GM23248 (cell line): ENCODE measurements around the gene SLC51B. TPM values are rescaled to one million over a fixed set of nuclear protein-coding genes. Genes with fewer than 3 reads are reported as not detected.

Experiments used
- DNase-seq: peaks from one replicate; pipeline ENCODE4 v3.0.0-alpha.2; 2015
- H2AFZ ChIP-seq: fragments of 200-600 bp; sonication (generic); 2 replicates; pipeline ENCODE4 v1.6.1; 2016; ENCODE audit warnings: antibody characterized with exemption
- H3F3A ChIP-seq: fragments of 200-600 bp; sonication (generic); 2 replicates; pipeline ENCODE4 v1.6.1; 2016; ENCODE audit warnings: mild to moderate bottlenecking, antibody characterized with exemption, mixed run types; ENCODE audit not compliant: insufficient read depth
- H3K27ac ChIP-seq: fragments of 200-600 bp; sonication (generic); 2 replicates; pipeline ENCODE4 v1.5.1; 2016; ENCODE audit warnings: mild to moderate bottlenecking
- H3K27me3 ChIP-seq: fragments of 200-600 bp; sonication (generic); replicated peaks from 2 replicates; pipeline ENCODE4 v1.6.1; 2016; ENCODE audit warnings: mild to moderate bottlenecking; ENCODE audit not compliant: insufficient read depth
- H3K36me3 ChIP-seq: fragments of 200-600 bp; sonication (generic); 2 replicates; pipeline ENCODE4 v1.6.1; 2016; ENCODE audit warnings: low read depth, mild to moderate bottlenecking
- H3K4me1 ChIP-seq: fragments of 200-600 bp; sonication (generic); 2 replicates; pipeline ENCODE4 v1.6.1; 2016; ENCODE audit warnings: mild to moderate bottlenecking; ENCODE audit not compliant: insufficient read depth
- H3K4me2 ChIP-seq: fragments of 200-600 bp; sonication (generic); one replicate; pipeline ENCODE4 v1.6.1; 2016; ENCODE audit warnings: mild to moderate bottlenecking; ENCODE audit not compliant: unreplicated experiment
- H3K4me3 ChIP-seq: fragments of 200-600 bp; sonication (generic); 2 replicates; pipeline ENCODE4 v1.5.1; 2016; ENCODE audit warnings: mild to moderate bottlenecking
- H3K79me2 ChIP-seq: fragments of 200-600 bp; sonication (generic); 2 replicates; pipeline ENCODE4 v1.6.1; 2016; ENCODE audit warnings: mild to moderate bottlenecking; ENCODE audit not compliant: insufficient read depth
- H3K9ac ChIP-seq: fragments of 200-600 bp; sonication (generic); 2 replicates; pipeline ENCODE4 v1.6.1; 2016; ENCODE audit warnings: mild to moderate bottlenecking
- H3K9me2 ChIP-seq: fragments of 200-600 bp; sonication (generic); 2 replicates; pipeline ENCODE4 v1.6.1; 2016; ENCODE audit warnings: mixed run types, mild to moderate bottlenecking, moderate library complexity; ENCODE audit not compliant: insufficient read depth
- H3K9me3 ChIP-seq: fragments of 200-600 bp; sonication (generic); one replicate; pipeline ENCODE4 v1.6.1; 2017; ENCODE audit warnings: low read depth
- H4K20me1 ChIP-seq: fragments of 200-600 bp; sonication (generic); 2 replicates; pipeline ENCODE4 v1.6.0; 2016; ENCODE audit not compliant: insufficient read depth
- EZH2 ChIP-seq: fragments of 200-600 bp; sonication (generic); IDR thresholded peaks from 2 replicates; pipeline ENCODE4 v1.6.1; 2018; ENCODE audit warnings: antibody characterized with exemption, mild to moderate bottlenecking; ENCODE audit not compliant: insufficient read depth, poor library complexity, severe bottlenecking
- EZH2phosphoT487 ChIP-seq: fragments of 200-600 bp; sonication (generic); IDR thresholded peaks from 2 replicates; pipeline ENCODE4 v1.6.1; 2018; ENCODE audit warnings: antibody characterized with exemption, moderate library complexity, mild to moderate bottlenecking, low read depth; ENCODE audit not compliant: insufficient read depth
- WGBS, 2 experiments: methylation state at CpG; one replicate each; pipeline ENCODE4 v1.1.6; 2015 to 2017; ENCODE audit warnings: low lambda C conversion rate in 2 of 2, low coverage in 1 of 2; ENCODE audit errors: missing lambda C conversion rate in 2 of 2; 5-methylcytosine and 5-hydroxymethylcytosine counted together
- in situ Hi-C: fragments of 300-500 bp; cut with MboI; formaldehyde crosslinking; loops from 2 replicates; pipeline ENCODE4 v1.15.0; 2020
- polyA plus RNA-seq: library from polyadenylated mRNA; unstranded; fragments of >200 nt; fragmentation: Nextera tagmentation; extraction: Ambion mirVana; gene quantifications from 2 replicates; pipeline ENCODE4 v1.2.1, GENCODE V29; 2016
- total RNA-seq: library from RNA; depleted of rRNA; stranded (reverse); fragments of >200 nt; shearing (Covaris generic); gene quantifications from 2 replicates; pipeline ENCODE4 v1.2.3, GENCODE V29; 2014

The SLC51B gene
- total and polyA plus RNA-seq, 2 experiments from 2014 or later = not detected

- H3K4me2 ChIP-seq = no peak overlapping the region
- TF ChIP-seq EZH2 (no peak), EZH2phosphoT487 (no peak)
- in situ Hi-C loops = no loop called here
- no peaks in the 10 kb centered on the region for H3K36me3 ChIP-seq
- DNase-seq = no peak
- no peak overlapping the region for H3K4me3 ChIP-seq
- H3K27ac ChIP-seq = no peak overlapping the region
- no peak overlapping the region for H3K9ac ChIP-seq
- no peaks in the 10 kb centered on the region for H3K4me1 ChIP-seq
- H3K9me3 ChIP-seq = no peaks in the 10 kb centered on the region
- H3K27me3 ChIP-seq = peaks cover 14% of the 10 kb centered on the region
- no peaks in the 10 kb centered on the region; the same call in 1 of the 2 replicates for H3F3A ChIP-seq
- H4K20me1 ChIP-seq = no peaks in the 10 kb centered on the region
- 64 to 67% methylated on average over 5 of the region's 5 CpGs for WGBS, 2 experiments
- H3K9me2 ChIP-seq = no peaks in the 10 kb centered on the region
- no peak overlapping the region for H2AFZ ChIP-seq
- H3K79me2 ChIP-seq = no peaks in the 10 kb centered on the region
Observed at GRCh38 chr15:65062061-65062460, 16.9 kb downstream of the SLC51B start.

- H3K27me3 ChIP-seq = peaks cover 19% of the 10 kb centered on the region
- DNase-seq = no peak
- H2AFZ ChIP-seq = no peak overlapping the region
- H3K36me3 ChIP-seq = no peaks in the 10 kb centered on the region
- no peak overlapping the region for H3K4me2 ChIP-seq
- H3K4me3 ChIP-seq = no peak overlapping the region
- H3K9me3 ChIP-seq = no peaks in the 10 kb centered on the region
- H3F3A ChIP-seq = no peaks in the 10 kb centered on the region; the same call in 1 of the 2 replicates
- no peak overlapping the region for H3K27ac ChIP-seq
- no peak for TF ChIP-seq EZH2phosphoT487
- no peak for TF ChIP-seq EZH2
- H3K79me2 ChIP-seq = no peaks in the 10 kb centered on the region
- H4K20me1 ChIP-seq = no peaks in the 10 kb centered on the region
- no peaks in the 10 kb centered on the region for H3K9me2 ChIP-seq
- WGBS, 2 experiments = 67 to 75% methylated on average over 5 of the region's 5 CpGs
- H3K9ac ChIP-seq = no peak overlapping the region
- in situ Hi-C loops = no loop called here
- no peaks in the 10 kb centered on the region for H3K4me1 ChIP-seq
Observed at GRCh38 chr15:65062726-65063125, 17.5 kb downstream of the SLC51B start.

- 8 to 13% methylated on average over 3 of the region's 3 CpGs for WGBS, 2 experiments
- Histone ChIP-seq H3K79me2 (no peaks in the 10 kb centered on the region), H3F3A (peaks cover 22% of the 10 kb centered on the region), H3K4me3 (no peak overlapping the region), H3K4me1 (peaks cover 24% of the 10 kb centered on the region), H3K36me3 (no peaks in the 10 kb centered on the region), H3K27me3 (peaks cover 19% of the 10 kb centered on the region), H2AFZ (no peak overlapping the region), H3K9me3 (no peaks in the 10 kb centered on the region), H3K9me2 (no peaks in the 10 kb centered on the region), H3K9ac (no peak overlapping the region), H4K20me1 (no peaks in the 10 kb centered on the region), H3K4me2 (no peak overlapping the region), H3K27ac (no peak overlapping the region)
- DNase-seq = peak; percentile 59
- in situ Hi-C loops = no loop called here
- TF ChIP-seq EZH2 (no peak), EZH2phosphoT487 (no peak)
Observed at GRCh38 chr15:65066001-65066634, 20.9 kb downstream of the SLC51B start.

GRCh38 chr15:65066635-65067316 lies 21.6 kb downstream of the SLC51B start:
- in situ Hi-C loops = no loop called here
- no peak overlapping the region for H3K4me3 ChIP-seq
- 17 to 19% methylated on average over 8 to 9 of the region's 9 CpGs for WGBS, 2 experiments
- no peak overlapping the region for H2AFZ ChIP-seq
- DNase-seq = no peak
- no peaks in the 10 kb centered on the region for H3K79me2 ChIP-seq
- H3F3A ChIP-seq = peaks cover 22% of the 10 kb centered on the region
- H3K27me3 ChIP-seq = peaks cover 19% of the 10 kb centered on the region
- TF ChIP-seq EZH2phosphoT487 (no peak), EZH2 (peak; percentile 20)
- no peaks in the 10 kb centered on the region for H3K36me3 ChIP-seq
- no peak overlapping the region for H3K27ac ChIP-seq
- H3K9me2 ChIP-seq = no peaks in the 10 kb centered on the region
- H4K20me1 ChIP-seq = no peaks in the 10 kb centered on the region
- no peaks in the 10 kb centered on the region for H3K9me3 ChIP-seq
- no peak overlapping the region for H3K4me2 ChIP-seq
- H3K9ac ChIP-seq = no peak overlapping the region
- H3K4me1 ChIP-seq = peaks cover 28% of the 10 kb centered on the region
